ENCODE measurements around the gene SAMD10.
A peak's percentile ranks its signal among the peaks of the same experiment; 100 is the strongest.
"Not testable (repeated sequence)": the region's sequence is repeated elsewhere in the genome, so short reads cannot be mapped to it uniquely, and the experiment has no call there.

SAMD10 gene

DNA sequence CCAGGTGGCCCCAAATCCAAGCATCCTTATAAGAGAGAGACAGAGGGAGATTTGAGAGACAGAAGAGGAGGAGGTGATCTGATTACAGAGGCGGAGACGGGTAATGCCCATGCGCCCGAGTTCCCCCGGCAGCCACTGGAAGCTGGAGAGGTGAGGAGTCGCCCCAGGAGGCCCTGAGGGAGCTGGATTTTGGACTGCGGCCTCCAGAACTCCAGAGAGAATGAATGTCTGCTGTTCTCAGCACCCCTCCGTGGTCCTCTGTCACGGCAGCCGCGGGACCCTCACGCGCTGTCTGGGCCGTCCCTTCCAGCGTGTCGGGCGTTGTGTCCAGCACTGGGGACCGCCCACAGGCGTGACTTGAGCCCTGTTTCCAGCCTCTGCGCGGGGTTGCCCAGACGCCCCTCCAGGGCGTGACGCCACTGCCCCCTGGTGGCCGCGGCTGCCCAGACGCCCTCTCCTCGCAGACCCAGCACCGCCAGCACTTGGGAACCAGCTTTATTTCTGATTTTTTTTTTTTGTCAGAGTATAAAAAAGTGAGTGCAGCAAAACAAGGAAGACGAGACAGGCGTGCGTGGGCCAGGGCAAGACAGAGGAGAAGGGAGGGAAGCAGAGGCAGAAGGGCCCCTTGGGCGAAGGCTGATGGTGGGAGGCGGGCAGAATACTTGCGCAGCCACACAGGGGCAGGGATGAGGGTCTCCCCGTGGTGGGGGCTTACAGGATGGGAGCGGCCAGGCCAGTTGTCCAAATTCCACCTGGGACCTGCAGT lies 5.6 kb downstream of the SAMD10 start:
- peak; percentile 68 for FAIRE-seq
- TF ChIP-seq TAF1 (IDR thresholded peaks at IDR 0.05; ENCODE audit: borderline replicate concordance, low read depth, low read length) (no peak), POLR2AphosphoS5 (IDR thresholded peaks at IDR 0.05; ENCODE audit: low read depth, low read length) (no peak), POLR2A (IDR thresholded peaks at IDR 0.05; ENCODE audit: low read depth, low read length) (no peak)
- DNase-seq (ENCODE audit: insufficient read length) = peak; percentile 93

- TF ChIP-seq TAF1 (IDR thresholded peaks at IDR 0.05; ENCODE audit: borderline replicate concordance, low read depth, low read length) (no peak), POLR2A (IDR thresholded peaks at IDR 0.05; ENCODE audit: low read depth, low read length) (no peak), POLR2AphosphoS5 (IDR thresholded peaks at IDR 0.05; ENCODE audit: low read depth, low read length) (no peak)
- FAIRE-seq (no peak), DNase-seq (ENCODE audit: insufficient read length) (no peak)
Observed at GRCh38 chr20:63973160-63973479, 6.3 kb downstream of the SAMD10 start.

DNA sequence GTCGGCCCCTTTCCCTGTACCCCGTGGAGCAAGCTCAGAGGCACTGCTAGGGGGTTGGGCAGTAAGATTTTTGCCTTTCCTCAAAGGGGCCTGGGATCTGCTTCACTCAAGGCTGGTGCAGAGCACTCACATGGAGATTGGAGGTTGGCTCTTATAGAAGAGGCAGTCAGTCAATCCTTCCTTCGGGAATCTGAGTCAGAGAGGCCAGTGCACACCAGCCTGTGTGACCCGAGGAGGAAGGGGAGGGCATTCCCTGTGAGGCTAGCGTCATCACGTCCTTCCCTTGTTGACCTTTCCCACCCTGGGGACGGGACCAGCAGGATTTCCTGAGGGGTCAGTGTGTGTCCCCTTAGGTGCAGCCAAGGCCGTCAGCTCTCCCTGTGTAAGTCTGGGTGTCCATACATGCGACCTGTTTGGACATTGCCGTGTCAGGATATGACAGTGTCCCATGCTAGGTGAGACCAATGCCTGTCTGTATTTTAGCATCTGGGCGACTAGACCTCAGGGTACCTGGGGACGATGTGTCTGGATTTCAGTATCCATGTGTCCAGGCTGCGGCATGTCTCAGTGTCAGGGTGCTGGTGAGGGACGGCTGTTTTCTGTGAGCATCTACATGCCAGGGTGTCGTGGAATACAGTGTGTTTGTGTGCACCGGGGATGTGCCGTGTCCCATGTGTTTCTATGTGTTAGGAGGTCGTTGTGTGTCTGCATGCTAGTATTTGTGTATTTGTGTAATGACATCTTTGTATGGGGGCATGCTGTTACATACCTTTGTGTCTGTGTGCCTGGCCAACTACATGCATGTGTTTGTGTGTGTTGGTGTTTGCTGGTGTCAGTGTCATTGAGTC lies 6.9 kb downstream of the SAMD10 start:
- FAIRE-seq = no peak
- TF ChIP-seq POLR2A (IDR thresholded peaks at IDR 0.05; ENCODE audit: low read depth, low read length) (no peak; the same call in 1 of the 2 replicates), POLR2AphosphoS5 (IDR thresholded peaks at IDR 0.05; ENCODE audit: low read depth, low read length) (peak; percentile 68; the same call in 1 of the 2 replicates)
- DNase-seq (ENCODE audit: insufficient read length) = no peak

DNA sequence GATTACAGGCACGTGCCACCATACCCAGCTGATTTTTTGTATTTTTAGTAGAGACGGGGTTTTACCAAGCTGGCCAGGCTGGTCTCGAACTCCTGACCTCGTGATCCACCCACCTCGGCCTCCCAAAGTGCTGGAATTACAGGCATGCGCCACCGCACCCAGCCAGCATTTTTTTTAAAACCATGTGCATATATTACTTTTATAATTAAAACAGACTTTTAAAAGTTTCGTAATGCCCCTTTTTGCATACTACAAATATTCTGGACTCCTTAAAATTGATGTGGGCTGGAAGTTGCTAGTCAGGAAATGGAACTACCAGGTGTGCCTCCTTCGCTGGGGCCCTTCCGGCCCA lies 7.5 kb downstream of the SAMD10 start:
- not testable (repeated sequence) for FAIRE-seq; DNase-seq (ENCODE audit: insufficient read length)

- FAIRE-seq (no peak), DNase-seq (ENCODE audit: insufficient read length) (no peak)
- no peak for TF ChIP-seq TAF1 (IDR thresholded peaks at IDR 0.05; ENCODE audit: borderline replicate concordance, low read depth, low read length)
- no peak for TF ChIP-seq POLR2A (IDR thresholded peaks at IDR 0.05; ENCODE audit: low read depth, low read length)
- TF ChIP-seq POLR2AphosphoS5 (IDR thresholded peaks at IDR 0.05; ENCODE audit: low read depth, low read length) = no peak
Observed at GRCh38 chr20:63970714-63971431, 8.6 kb downstream of the SAMD10 start.

GRCh38 chr20:63969838-63970713 lies 9.4 kb downstream of the SAMD10 start, which contains the start of gene ZNF512B:
Gene ZNF512B (minus strand): TSS chr20:63969930. CDS start chr20:63967950, 1,980 bp downstream.
- DNase-seq (ENCODE audit: insufficient read length) (peak; percentile 82), FAIRE-seq (peak; percentile 44)
- TF ChIP-seq POLR2A (IDR thresholded peaks at IDR 0.05; ENCODE audit: low read depth, low read length) (no peak), TAF1 (IDR thresholded peaks at IDR 0.05; ENCODE audit: borderline replicate concordance, low read depth, low read length) (no peak), POLR2AphosphoS5 (IDR thresholded peaks at IDR 0.05; ENCODE audit: low read depth, low read length) (no peak)

- DNase-seq (ENCODE audit: insufficient read length) (no peak), FAIRE-seq (no peak)
- no peak for TF ChIP-seq POLR2AphosphoS5 (IDR thresholded peaks at IDR 0.05; ENCODE audit: low read depth, low read length)
- TF ChIP-seq TAF1 (IDR thresholded peaks at IDR 0.05; ENCODE audit: borderline replicate concordance, low read depth, low read length) = no peak
- no peak for TF ChIP-seq POLR2A (IDR thresholded peaks at IDR 0.05; ENCODE audit: low read depth, low read length)
Observed at GRCh38 chr20:63968928-63969760, 10.3 kb downstream of the SAMD10 start.

GRCh38 chr20:63968136-63968927 lies 11.1 kb downstream of the SAMD10 start:
- TF ChIP-seq POLR2A (IDR thresholded peaks at IDR 0.05; ENCODE audit: low read depth, low read length) (no peak), POLR2AphosphoS5 (IDR thresholded peaks at IDR 0.05; ENCODE audit: low read depth, low read length) (peak; percentile 36; the same call in 1 of the 2 replicates)
- FAIRE-seq (peak; percentile 54), DNase-seq (ENCODE audit: insufficient read length) (no peak)

DNA sequence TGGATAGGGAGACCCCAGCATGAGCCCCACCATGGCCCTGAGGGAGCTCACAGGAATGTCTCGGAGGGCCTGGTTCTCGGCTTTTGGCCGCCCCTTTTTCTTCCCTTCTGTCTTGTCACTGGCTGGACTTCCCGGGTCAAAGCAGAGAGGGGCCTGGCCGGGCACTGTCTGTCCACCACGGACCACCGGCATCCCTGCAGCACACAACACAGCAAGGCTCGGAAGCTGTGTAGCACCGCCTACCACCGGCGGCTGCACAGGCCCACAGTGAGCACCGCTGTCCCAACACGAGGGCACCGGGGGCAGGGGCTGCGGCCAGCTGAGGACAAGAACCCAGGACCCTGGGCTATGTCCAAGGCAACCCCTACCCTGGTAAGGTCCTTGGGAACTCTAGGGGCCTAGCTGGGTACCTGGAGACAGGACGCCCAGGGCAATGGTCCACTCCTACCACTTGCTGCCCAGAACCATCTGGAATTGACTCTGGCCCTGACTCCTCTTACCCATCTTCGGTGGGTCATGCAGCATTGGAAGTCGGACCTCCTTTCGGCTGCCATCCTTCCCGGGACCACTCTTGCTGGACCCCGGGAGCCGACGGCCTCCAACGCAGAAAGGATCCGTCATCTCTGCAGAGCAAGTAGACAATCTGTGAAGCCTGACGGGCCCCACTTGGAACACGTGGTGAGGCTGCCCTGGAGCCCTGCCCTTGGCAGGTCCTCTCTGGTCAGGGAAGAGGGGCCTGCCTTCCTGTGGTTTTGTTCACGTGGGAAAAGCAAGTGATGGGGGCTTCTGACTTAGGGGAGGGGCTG lies 11.9 kb downstream of the SAMD10 start:
- TF ChIP-seq TAF1 (IDR thresholded peaks at IDR 0.05; ENCODE audit: borderline replicate concordance, low read depth, low read length) (no peak), POLR2AphosphoS5 (IDR thresholded peaks at IDR 0.05; ENCODE audit: low read depth, low read length) (0 out of 2 replicates have a peak, but pooled peaks have one; percentile 8), POLR2A (IDR thresholded peaks at IDR 0.05; ENCODE audit: low read depth, low read length) (0 out of 2 replicates have a peak, but pooled peaks have one; percentile 12)
- FAIRE-seq (no peak), DNase-seq (ENCODE audit: insufficient read length) (no peak)
